Ascending aorta (tissue), 2 donors: Measurements from ENCODE around the gene IRF1. TPM values are rescaled to one million over a fixed set of nuclear protein-coding genes. Genes with fewer than 3 reads are reported as not detected.
A peak's percentile ranks its signal among the peaks of the same experiment; 100 is the strongest.

ENCODE experiments used
- DNase-seq, 2 donors: peaks; one replicate each; pipeline ENCODE4 v3.0.0-alpha.2; 2019; ENCODE audit warnings: low spot score in 2 of 2
- H3K27ac ChIP-seq, 2 donors: fragments of 200-600 bp; sonication (generic); one replicate each; pipeline ENCODE4 v1.5.1; 2016 to 2017; ENCODE audit warnings: mild to moderate bottlenecking in 1 of 2
- H3K27me3 ChIP-seq: fragments of 200-600 bp; sonication (generic); one replicate; pipeline ENCODE4 v1.5.1; 2017
- H3K36me3 ChIP-seq, 2 donors: fragments of 200-600 bp; sonication (generic); one replicate each; pipeline ENCODE4 v1.5.1; 2016
- H3K4me1 ChIP-seq, 2 donors: fragments of 200-600 bp; sonication (generic); one replicate each; pipeline ENCODE4 v1.5.1; 2016 to 2017; ENCODE audit warnings: mild to moderate bottlenecking in 1 of 2
- H3K4me3 ChIP-seq, 2 donors: fragments of 200-600 bp; sonication (generic); one replicate each; pipeline ENCODE4 v1.5.1; 2016 to 2017; ENCODE audit warnings: mild to moderate bottlenecking in 1 of 2
- H3K9me3 ChIP-seq, 2 donors: fragments of 200-600 bp; sonication (generic); one replicate each; pipeline ENCODE4 v1.5.1; 2016
- intact Hi-C: fragments of 100-400 bp; cut with DNase I; formaldehyde crosslinking; loops from one replicate; pipeline ENCODE4 v1.15.1; 2023
- total RNA-seq: library from RNA; depleted of rRNA; stranded (reverse); fragments of >200 nt; gene quantifications from one replicate; pipeline ENCODE4 v1.1.0, GENCODE V29; 2016
- TF ChIP-seq, protein P1 (sequence below), 3 experiments: fragments of 200-600 bp in 2 of 3; fragments of 450-650 bp in 1 of 3; sonication (generic) in 2 of 3; IDR thresholded peaks; one replicate each; pipeline ENCODE4 v1.5.1; 2016 to 2019; ENCODE audit warnings: antibody characterized with exemption in 3 of 3, mild to moderate bottlenecking in 1 of 3, moderate library complexity in 1 of 3

The IRF1 gene
- total RNA-seq, 1 donor from 2014 or later: 57.7 TPM

DNA sequence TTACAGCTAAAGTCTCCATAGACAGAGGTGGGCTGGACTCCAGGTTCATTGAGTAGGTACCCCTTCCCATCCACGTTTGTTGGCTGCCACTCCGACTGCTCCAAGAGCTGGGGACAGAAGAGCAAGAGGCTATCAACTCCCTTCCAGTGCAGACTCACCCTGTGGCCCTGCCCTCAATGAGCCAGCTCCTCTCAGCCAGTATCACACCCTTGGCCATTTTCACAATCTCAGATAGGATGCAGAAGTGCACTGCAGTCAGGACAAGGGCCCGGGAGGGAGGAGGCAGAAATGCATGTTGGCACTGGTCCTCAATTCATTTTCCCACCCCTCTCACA, 6.2 kb downstream of the IRF1 start:
- intact Hi-C loops: no loop called here
- no peak overlapping the region for H3K4me3 ChIP-seq
- H3K36me3 ChIP-seq: peaks cover 40 to 55% of the 10 kb centered on the region in 2 donors
- peaks cover 2 to 8% of the 10 kb centered on the region in 2 donors for H3K4me1 ChIP-seq
- H3K27me3 ChIP-seq: no peaks in the 10 kb centered on the region
- H3K9me3 ChIP-seq: no peaks in the 10 kb centered on the region
- H3K27ac ChIP-seq: peak overlapping the region in 1 of 2 donors; percentile 35
- TF ChIP-seq, protein P1, sequence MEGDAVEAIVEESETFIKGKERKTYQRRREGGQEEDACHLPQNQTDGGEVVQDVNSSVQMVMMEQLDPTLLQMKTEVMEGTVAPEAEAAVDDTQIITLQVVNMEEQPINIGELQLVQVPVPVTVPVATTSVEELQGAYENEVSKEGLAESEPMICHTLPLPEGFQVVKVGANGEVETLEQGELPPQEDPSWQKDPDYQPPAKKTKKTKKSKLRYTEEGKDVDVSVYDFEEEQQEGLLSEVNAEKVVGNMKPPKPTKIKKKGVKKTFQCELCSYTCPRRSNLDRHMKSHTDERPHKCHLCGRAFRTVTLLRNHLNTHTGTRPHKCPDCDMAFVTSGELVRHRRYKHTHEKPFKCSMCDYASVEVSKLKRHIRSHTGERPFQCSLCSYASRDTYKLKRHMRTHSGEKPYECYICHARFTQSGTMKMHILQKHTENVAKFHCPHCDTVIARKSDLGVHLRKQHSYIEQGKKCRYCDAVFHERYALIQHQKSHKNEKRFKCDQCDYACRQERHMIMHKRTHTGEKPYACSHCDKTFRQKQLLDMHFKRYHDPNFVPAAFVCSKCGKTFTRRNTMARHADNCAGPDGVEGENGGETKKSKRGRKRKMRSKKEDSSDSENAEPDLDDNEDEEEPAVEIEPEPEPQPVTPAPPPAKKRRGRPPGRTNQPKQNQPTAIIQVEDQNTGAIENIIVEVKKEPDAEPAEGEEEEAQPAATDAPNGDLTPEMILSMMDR (IDR thresholded peaks at IDR 0.05): no peak
- peak in 1 of 2 donors; percentile 41 for DNase-seq

DNA sequence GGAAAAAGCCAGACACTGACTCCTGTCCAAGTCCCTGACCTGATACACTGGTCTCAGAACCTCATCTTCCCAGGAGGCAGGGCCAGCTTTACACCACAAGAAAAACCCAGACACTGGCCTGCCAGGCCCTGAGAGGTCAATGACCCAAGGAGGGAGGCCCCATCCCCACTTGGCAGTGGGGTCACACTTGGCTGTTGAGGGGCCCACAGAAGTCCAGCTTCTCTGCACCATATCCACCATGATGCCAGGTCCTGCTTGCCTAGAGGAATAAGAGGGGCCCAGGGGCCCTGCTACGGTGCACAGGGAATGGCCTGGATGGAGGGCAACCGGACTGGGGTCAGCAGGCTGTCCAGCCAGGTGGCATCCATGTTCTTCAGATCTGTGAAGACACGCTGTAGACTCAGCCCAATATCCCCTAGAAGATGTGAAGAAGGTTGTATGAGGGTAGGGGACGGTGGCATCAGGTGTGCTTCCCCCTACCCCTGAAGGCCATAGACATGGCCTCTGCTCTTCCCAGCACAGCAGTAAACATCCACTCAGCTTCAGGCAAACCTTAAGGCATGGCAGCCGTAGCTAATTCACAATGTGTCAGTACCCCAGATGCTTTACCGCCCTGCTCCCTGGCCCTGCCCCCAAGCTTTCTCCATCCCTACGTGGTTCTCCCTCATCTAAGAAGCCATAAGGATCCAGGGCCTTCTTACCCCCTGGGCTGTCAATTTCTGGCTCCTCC, 6.7 kb downstream of the IRF1 start:
- intact Hi-C loops: no loop called here
- TF ChIP-seq, protein P1 (IDR thresholded peaks at IDR 0.05): no peak
- Histone ChIP-seq H3K4me1 (peaks cover 0 to 5% of the 10 kb centered on the region in 2 donors), H3K4me3 (no peak overlapping the region), H3K36me3 (peaks cover 40 to 55% of the 10 kb centered on the region in 2 donors), H3K27ac (peak overlapping the region in 1 of 2 donors; percentile 35), H3K9me3 (no peaks in the 10 kb centered on the region), H3K27me3 (no peaks in the 10 kb centered on the region)
- peak in 1 of 2 donors; percentile 41 for DNase-seq

DNA sequence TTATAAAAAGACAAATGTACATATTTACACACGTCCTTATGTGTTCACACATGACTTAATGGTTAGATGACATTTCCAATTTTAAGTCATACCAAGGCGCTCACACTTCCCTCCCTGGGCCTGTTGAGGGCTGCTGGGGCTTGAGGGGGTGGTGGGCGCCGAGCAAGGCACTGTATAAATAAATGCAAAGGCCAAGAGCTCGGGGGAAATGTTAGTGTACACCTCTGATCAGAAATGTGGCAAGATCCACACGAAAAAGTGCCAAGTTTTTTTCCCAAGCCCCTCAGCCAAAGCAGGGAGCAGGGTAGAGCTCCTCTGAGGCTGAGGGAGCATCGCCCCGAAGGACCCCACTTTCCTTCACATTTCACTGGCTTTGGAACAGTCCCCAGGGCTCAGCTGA, 7.5 kb downstream of the IRF1 start:
- intact Hi-C loops: no loop called here
- Histone ChIP-seq H3K4me3 (no peak overlapping the region), H3K36me3 (peaks cover 40 to 55% of the 10 kb centered on the region in 2 donors), H3K9me3 (no peaks in the 10 kb centered on the region), H3K27me3 (no peaks in the 10 kb centered on the region), H3K27ac (no peak overlapping the region), H3K4me1 (peaks cover 4 to 5% of the 10 kb centered on the region in 2 donors)
- peak in 1 of 2 donors; percentile 44 for DNase-seq
- TF ChIP-seq, protein P1 (IDR thresholded peaks at IDR 0.05): no peak

DNA sequence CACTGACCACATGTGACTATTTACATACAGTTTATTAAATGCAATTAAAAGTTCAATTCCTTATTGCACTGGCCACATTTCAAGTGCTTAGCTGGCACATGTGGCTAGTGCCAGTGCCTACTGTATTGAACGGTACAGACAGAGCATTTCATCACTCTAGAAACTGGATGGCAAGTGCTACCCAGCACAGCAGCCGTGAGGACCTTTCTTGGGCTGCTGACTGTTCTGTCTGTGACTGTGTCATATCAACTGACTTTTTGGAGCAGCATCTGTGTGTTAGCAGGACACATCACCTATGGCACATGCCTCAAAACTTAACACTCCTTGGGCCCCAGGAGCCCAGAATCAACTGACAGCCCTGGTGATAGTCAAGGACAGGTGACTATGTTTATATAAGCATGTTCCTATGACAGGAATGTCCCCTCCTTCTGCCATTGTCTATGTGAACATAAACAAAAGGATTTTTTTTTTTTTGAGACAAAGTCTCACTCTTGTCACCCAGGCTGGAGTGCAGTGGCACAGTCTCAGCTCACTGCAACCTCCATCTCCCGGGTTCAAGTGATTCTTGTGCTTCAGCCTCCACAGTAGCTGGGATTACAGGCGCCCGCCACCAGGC, 8.9 kb downstream of the IRF1 start:
- no peak overlapping the region for H3K4me3 ChIP-seq
- no peak overlapping the region for H3K27ac ChIP-seq
- TF ChIP-seq, protein P1 (IDR thresholded peaks at IDR 0.05): no peak
- peak in 1 of 2 donors; percentile 0 for DNase-seq
- intact Hi-C loops: no loop called here
- no peaks in the 10 kb centered on the region for H3K27me3 ChIP-seq
- H3K4me1 ChIP-seq: peaks cover 10% of the 10 kb centered on the region in 2 donors
- H3K36me3 ChIP-seq: peaks cover 30 to 41% of the 10 kb centered on the region in 2 donors
- no peaks in the 10 kb centered on the region for H3K9me3 ChIP-seq

DNA sequence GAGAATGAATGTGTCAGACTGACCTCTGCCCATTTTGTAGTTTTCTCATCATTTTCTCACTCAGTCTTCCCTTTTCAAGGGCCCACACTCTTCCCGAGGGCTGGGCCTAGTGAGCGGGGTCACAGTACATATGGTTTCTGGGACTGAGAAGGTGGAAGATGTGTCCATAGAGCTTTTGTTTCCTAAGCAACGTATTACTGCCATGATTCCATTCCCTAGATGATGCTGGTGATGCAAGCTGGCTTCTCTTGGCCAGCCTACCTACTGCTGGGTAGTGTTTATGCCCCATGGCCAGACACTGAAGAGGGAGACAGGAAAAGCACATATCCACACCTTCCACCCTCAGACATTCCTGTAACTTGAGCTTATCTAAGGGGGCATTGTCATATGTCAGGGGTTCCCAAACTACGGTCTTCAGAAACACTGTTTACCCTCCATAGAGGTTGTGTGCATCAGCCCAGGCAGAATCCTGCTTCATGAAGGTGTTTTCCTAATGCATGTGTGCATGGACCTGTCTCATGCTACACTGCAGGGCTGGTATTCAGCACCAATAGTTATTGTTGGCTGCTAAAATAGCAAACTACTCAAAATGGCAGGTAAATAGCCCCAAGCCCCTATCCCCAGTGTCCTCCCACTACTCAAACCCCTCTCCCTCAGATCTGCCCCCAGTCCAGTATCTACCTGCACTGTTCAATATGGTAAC, 9.5 kb downstream of the IRF1 start:
- Histone ChIP-seq H3K9me3 (no peaks in the 10 kb centered on the region), H3K36me3 (peaks cover 24 to 34% of the 10 kb centered on the region in 2 donors), H3K27ac (no peak overlapping the region), H3K27me3 (no peaks in the 10 kb centered on the region), H3K4me3 (no peak overlapping the region), H3K4me1 (peaks cover 10% of the 10 kb centered on the region in 2 donors)
- TF ChIP-seq, protein P1 (IDR thresholded peaks at IDR 0.05): no peak
- intact Hi-C loops: no loop called here
- DNase-seq: no peak
